GM21717 (cell line): ENCODE measurements around the gene ATP2B2.

Experiments used
- ATAC-seq: cut with Tn5 transposase; IDR thresholded peaks from one replicate; pipeline ENCODE4 v1.9.1; 2021; ENCODE audit warnings: mild to moderate bottlenecking, moderate library complexity; ENCODE audit not compliant: unreplicated experiment

The ATP2B2 gene

GRCh38 chr3:10471054-10471688 is 34.2 kb downstream of the ATP2B2 start:
- ATAC-seq = no peak

GRCh38 chr3:10470120-10471053 is 35.0 kb downstream of the ATP2B2 start:
- no peak for ATAC-seq

GRCh38 chr3:10469441-10470119 is 35.8 kb downstream of the ATP2B2 start:
- ATAC-seq = no peak

DNA sequence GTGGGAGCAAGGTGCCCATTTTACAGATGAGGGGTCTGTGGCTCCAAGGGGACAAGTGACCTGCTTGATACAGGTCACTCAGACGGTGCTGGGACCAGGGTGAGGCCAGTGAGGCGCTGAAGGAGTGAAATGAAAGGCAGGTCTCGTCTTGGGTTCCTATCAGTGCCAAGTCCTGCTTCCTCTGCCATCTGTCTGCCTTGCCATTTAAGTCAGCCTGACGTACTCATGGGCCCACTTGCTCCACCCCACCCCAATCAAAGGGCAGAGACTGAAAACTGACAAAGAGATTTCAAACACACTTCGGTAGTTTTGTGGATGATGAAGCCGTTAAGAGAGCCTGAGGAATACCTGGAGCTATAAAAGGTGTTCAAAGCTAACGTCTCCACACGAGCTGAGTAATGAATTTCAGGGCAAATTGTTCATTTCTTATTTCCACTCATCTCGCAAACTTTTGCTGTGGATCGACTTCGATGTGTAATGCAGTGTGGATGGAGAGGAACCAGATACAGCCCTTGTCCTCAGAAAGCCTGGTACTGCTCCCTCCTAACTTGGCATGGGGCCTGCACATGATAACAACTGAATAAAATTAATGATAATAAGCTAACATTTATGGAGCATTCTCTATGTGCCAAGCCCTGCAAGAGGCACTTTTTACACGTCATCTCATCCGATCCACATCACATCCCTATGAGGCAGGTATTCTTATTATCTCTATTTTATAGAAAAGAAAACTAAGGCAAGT is 36.6 kb downstream of the ATP2B2 start:
- no peak for ATAC-seq

- no peak for ATAC-seq
Measured at GRCh38 chr3:10467904-10468612, 37.3 kb downstream of the ATP2B2 start.

GRCh38 chr3:10467204-10467603 is 38.2 kb downstream of the ATP2B2 start:
- no peak for ATAC-seq

DNA sequence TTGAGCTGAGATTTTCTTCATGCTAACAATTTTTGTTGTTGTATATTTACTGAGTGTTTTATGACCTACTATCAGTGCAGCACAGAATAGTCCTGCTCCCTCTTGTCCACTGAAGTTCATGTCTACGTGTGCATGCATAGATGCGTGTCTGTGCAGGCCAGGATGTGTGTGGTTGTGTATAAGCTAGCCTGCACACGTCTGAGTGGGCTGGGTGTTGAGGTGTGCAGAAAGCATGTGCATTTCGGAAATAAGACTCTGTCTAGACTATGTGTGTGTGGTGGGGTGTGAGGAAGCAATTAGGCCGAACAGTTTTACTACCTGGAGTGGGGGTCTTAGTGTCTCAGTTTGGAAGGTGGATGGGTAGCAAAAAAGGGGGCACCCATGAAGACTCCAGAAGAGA is 39.2 kb downstream of the ATP2B2 start:
- no peak for ATAC-seq

DNA sequence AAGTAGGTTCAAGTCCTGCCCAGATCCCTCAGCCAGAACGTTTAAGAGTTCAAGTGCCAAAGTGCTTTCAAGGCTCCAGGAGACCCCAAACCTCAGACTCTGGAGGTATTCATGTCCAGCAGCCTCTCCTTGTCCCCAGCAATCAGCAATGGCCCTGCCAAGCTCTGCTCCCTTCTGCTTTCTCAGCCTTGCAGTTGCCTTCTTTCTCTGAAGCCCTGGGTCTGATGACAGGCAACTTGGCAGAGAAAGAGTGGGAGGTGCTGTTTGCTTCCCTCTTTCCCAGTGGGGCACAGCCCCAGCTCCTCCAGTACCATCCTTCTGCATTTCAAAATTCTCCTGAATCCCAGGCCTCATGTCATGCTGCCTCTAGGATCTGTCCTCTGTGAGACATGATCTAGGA is 40.2 kb downstream of the ATP2B2 start:
- ATAC-seq = no peak

- ATAC-seq = no peak
Measured at GRCh38 chr3:10463533-10464434, 41.6 kb downstream of the ATP2B2 start.

GRCh38 chr3:10462641-10463532 is 42.5 kb downstream of the ATP2B2 start:
- no peak for ATAC-seq

DNA sequence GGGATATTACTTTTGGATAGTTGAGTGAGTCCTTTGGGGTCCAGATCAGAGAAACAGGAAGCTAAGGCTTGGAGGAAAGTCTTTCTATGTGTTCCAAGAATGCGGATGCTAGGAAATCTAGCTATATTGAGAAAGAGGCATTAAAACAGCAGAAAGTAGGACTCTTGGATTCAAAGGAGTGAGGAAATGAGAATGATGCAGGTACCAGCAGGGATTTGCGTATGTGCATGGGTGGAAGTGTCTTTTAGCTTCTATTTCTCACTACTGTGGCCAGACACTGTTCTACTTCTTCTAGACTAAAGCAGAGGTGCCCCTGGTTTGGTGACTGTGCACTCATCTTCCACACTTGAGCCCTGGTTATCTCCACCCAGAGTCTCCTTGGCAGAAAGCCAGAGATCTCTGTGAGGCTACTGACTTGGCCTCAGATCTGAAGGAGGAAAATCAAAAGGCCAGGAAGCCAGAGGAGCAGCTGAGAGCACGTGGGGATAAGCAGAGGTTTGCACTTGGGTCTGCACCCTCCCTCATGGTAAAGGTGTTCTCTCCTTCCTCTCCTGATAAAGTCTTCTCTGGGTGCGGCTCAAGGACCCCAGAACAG is 44.3 kb downstream of the ATP2B2 start:
- no peak for ATAC-seq

- no peak for ATAC-seq
Measured at GRCh38 chr3:10459954-10460754, 45.2 kb downstream of the ATP2B2 start.

GRCh38 chr3:10457560-10457959 is 47.8 kb downstream of the ATP2B2 start:
- no peak for ATAC-seq

DNA sequence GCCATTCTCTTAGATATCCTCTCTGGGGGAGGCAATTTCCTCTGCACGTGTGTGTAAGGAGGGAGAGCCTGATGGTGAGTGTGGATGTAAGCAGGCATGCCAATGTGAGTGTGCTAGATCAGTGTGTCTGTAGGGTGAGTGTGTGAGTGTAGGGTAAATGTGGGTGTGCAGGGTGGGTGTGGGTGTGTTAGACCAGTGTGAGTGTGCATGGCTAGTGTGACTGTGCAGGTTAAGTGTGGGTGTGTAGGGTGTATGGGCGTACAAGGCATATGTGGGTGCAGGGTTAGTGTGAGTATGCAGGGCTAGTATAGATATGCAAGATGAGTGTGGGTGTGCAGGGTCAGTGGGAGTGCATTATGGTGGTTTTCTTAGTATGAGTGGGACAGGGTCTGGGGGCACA is 48.4 kb downstream of the ATP2B2 start:
- no peak for ATAC-seq

DNA sequence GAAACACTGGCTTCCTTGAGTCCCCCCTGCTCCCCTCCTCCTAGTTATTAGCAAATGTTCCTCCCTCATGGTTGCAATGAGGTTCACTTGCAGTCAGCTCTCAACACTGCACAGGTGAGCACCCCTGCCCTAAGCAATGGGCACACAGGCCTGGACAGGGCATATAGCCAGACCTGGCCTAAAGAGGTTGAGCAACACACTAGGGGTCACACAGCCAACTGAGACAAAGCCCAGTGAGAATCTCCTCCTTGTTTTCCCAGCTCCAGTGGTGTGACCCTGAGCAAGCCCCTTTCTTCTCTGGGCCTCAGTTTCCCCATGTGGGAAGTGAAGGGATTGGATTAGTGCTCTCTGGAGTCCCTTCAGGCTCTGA is 49.9 kb downstream of the ATP2B2 start:
- ATAC-seq = no peak

GRCh38 chr3:10454907-10455544 is 50.4 kb downstream of the ATP2B2 start:
- no peak for ATAC-seq
